ENCODE results near the gene ZNF821.

DNA sequence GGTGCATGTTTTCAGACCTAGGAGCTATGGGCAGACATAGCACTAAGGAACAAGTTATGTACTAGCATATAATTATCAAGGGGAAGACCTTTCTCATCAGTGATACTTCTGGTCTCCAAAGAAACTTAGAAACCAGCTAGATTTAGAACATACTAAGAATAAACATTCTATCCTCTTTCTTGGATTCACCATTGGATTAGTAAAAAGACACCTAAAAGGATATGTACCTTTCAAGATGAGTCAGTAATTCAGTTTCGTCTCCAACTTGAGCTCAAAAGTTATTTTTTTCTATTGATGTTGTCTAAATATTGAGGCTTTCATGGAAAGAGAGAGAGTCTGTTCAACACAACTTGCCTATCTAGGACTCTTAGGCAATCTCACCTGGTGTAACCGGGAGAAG lies 13.2 kb downstream of the ZNF821 start:
- TF ChIP-seq POLR2A (IDR thresholded peaks at IDR 0.05), result no peak
- TF ChIP-seq, protein P1, sequence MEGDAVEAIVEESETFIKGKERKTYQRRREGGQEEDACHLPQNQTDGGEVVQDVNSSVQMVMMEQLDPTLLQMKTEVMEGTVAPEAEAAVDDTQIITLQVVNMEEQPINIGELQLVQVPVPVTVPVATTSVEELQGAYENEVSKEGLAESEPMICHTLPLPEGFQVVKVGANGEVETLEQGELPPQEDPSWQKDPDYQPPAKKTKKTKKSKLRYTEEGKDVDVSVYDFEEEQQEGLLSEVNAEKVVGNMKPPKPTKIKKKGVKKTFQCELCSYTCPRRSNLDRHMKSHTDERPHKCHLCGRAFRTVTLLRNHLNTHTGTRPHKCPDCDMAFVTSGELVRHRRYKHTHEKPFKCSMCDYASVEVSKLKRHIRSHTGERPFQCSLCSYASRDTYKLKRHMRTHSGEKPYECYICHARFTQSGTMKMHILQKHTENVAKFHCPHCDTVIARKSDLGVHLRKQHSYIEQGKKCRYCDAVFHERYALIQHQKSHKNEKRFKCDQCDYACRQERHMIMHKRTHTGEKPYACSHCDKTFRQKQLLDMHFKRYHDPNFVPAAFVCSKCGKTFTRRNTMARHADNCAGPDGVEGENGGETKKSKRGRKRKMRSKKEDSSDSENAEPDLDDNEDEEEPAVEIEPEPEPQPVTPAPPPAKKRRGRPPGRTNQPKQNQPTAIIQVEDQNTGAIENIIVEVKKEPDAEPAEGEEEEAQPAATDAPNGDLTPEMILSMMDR (IDR thresholded peaks at IDR 0.05), result no peak

All from body of pancreas (tissue), 4 donors.